Activated gamma-delta T cell treated with anti-CD3 and anti-CD28 coated beads, Interleukin-2, amount 50 U/mL, for 16 hours (primary cell): ENCODE measurements around the gene ZFR.
A peak's percentile ranks its signal among the peaks of the same experiment; 100 is the strongest.
"Not testable (repeated sequence)": the region's sequence is repeated elsewhere in the genome, so short reads cannot be mapped to it uniquely, and the experiment has no call there.

Experiments used
- DNase-seq: peaks from one replicate; pipeline ENCODE4 v3.0.0-alpha.2; 2020; ENCODE audit warnings: low read depth

ZFR gene

GRCh38 chr5:32450952-32451351 is 6.4 kb upstream of the ZFR start:
- DNase-seq, result no peak

- DNase-seq, result no peak
These were observed 4.7 kb upstream of the ZFR start for GRCh38 chr5:32449262-32449661.

- DNase-seq, result no peak
These were observed 2.1 kb upstream of the ZFR start for GRCh38 chr5:32446630-32447029.

GRCh38 chr5:32445831-32446614 is 1.5 kb upstream of the ZFR start:
- DNase-seq, result no peak

- no peak for DNase-seq
These were observed 783 bp upstream of the ZFR start for GRCh38 chr5:32445287-32445758.

- DNase-seq, result peak; percentile 31
These were observed 754 bp downstream of the ZFR start for GRCh38 chr5:32443541-32444430.

GRCh38 chr5:32443145-32443540 is 1.4 kb downstream of the ZFR start:
- no peak for DNase-seq

- no peak for DNase-seq
These were observed 5.4 kb downstream of the ZFR start for GRCh38 chr5:32439086-32439642.

GRCh38 chr5:32436553-32437242 is 7.8 kb downstream of the ZFR start:
- DNase-seq, result no peak

- DNase-seq, result no peak
These were observed 9.2 kb downstream of the ZFR start for GRCh38 chr5:32435383-32435782.

GRCh38 chr5:32434221-32434620 is 10.3 kb downstream of the ZFR start:
- no peak for DNase-seq

GRCh38 chr5:32432633-32433032 is 11.9 kb downstream of the ZFR start:
- no peak for DNase-seq

GRCh38 chr5:32430825-32431224 is 13.7 kb downstream of the ZFR start:
- DNase-seq, result not testable (repeated sequence)

GRCh38 chr5:32428426-32428825 is 16.1 kb downstream of the ZFR start:
- DNase-seq, result no peak

- DNase-seq, result no peak
These were observed 17.9 kb downstream of the ZFR start for GRCh38 chr5:32426440-32427151.

GRCh38 chr5:32422697-32423096 is 21.8 kb downstream of the ZFR start:
- DNase-seq, result no peak

- DNase-seq, result no peak
These were observed 23.5 kb downstream of the ZFR start for GRCh38 chr5:32421075-32421474.

GRCh38 chr5:32420506-32420905 is 24.0 kb downstream of the ZFR start:
- DNase-seq, result no peak

- no peak for DNase-seq
These were observed 24.7 kb downstream of the ZFR start for GRCh38 chr5:32419791-32420190.

GRCh38 chr5:32413466-32414263 is 30.9 kb downstream of the ZFR start:
- DNase-seq, result no peak

GRCh38 chr5:32410630-32411029 is 33.9 kb downstream of the ZFR start:
- DNase-seq, result no peak
